Activated T-helper 1 cell treated with Interleukin-2 at 50 U/mL for 16 hours (primary cell): Measurements from ENCODE around the gene TFCP2.

Experiments
- DNase-seq: peaks from one replicate; pipeline ENCODE4 v3.0.0-alpha.2; 2020; ENCODE audit warnings: low read depth

The TFCP2 gene

GRCh38 chr12:51156245-51156765 is 16.6 kb downstream of the TFCP2 start:
- DNase-seq = no peak

- no peak for DNase-seq
These were observed 20.0 kb downstream of the TFCP2 start for GRCh38 chr12:51152953-51153352.

- no peak for DNase-seq
These were observed 22.2 kb downstream of the TFCP2 start for GRCh38 chr12:51150777-51151176.

DNA sequence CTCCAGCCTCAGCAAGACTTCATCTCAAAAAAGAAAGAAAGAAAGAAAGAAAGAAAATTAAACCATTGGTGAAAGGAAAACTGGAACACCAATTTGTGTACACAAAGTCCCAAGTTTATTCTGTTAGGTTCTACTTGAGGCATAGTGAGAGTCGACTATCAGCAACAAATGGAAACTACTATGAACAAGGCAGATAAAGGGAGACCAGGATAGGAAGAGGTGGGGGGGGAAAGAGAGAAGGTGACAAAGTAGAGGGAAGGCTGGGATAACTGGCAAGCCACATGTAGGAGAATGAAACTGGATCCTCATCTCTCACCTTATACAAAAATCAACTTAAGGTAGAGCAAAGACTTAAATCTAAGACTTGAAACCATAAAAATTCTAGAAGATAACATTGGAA is 25.6 kb downstream of the TFCP2 start:
- no peak for DNase-seq

DNA sequence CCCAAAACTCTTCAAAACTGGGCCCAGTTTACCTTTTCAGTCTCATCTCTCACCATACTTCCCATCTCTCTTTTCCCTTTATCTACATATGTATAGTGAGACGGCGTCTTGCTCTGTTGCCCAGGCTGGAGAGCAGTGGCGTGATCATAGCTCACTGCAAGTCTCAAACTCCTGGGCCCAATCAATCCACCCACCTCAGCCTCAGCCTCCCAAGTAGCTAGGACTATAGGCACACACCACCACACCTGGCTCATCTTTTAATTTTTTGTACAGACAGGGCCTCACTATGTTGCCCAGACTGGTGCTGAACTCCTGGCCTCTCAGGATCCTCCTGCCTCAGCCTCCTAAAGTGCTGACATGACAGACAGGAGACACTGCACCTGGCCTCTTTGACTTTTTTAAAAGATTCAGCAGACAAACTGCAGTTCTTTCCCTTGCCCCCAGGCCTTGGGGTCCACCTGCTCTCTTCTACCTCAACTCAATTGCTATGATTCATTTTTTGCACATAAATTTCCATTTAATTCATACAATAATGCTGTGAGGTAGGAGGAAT is 33.6 kb downstream of the TFCP2 start:
- DNase-seq = no peak

- no peak for DNase-seq
These were observed 40.2 kb downstream of the TFCP2 start for GRCh38 chr12:51132693-51133092.

- DNase-seq = no peak
These were observed 41.0 kb downstream of the TFCP2 start for GRCh38 chr12:51131745-51132521.

- DNase-seq = no peak
These were observed 44.0 kb downstream of the TFCP2 start for GRCh38 chr12:51128919-51129318.

GRCh38 chr12:51127050-51127729 is 45.7 kb downstream of the TFCP2 start:
- no peak for DNase-seq

DNA sequence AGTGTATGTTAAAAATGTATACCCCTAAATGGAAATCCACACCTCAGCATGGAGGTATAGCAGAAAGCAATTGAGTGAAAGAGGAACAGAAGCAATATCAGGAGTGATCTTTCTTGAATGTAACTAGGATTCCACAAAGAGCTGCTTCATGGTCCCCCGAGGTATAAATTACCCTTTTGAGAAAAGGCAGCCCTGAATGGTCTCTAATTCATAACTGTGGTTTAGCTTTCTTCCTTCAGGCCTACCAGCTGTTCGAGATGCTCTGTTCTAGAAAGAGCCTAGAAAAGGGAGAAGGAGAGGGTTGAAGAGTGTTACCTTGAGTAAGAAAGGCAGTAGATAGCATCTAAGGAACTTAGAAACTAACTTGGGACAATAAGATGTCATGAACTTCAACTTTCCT is 46.6 kb downstream of the TFCP2 start:
- no peak for DNase-seq

DNA sequence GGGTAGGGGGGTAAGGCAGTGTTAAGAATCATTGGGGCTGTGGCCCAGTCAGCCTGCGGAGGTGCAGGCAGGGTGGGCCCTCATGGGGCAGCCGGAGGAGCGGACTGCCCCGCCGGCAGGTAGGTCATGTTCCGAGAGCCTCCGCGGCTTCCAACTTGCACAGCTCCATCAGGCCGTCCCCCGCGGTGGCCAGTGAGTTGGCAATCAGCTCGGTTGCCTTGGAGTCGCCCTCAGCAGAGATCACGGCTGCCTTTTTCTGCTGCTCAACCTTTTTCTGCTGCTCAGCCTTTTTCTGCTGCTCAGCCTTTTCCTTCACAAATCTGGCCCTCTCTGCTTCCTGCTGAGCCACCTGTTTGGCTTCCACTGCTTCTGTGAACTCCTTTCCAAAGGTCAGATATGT is 48.4 kb downstream of the TFCP2 start:
- DNase-seq = no peak

DNA sequence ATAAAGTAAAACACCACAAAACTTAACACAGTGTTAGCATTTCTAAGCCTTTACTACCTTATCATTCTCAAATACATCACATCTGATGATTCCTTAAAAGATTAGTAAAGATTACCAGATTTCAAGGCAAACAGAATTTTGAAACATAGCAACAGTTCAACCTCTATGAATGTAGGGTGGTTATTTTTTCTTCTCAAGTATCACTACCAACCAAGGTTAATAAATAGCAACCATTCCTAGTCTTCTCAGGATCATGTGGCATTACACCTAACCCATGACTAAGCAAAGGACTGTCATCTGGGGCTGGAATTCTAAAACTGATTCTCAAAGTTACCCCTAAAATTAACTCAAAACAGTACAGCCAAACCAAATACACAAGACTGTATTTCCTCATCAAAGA is 50.1 kb downstream of the TFCP2 start:
- DNase-seq = no peak

GRCh38 chr12:51118706-51119105 is 54.2 kb downstream of the TFCP2 start:
- no peak for DNase-seq

- no peak for DNase-seq
These were observed 57.4 kb downstream of the TFCP2 start for GRCh38 chr12:51115533-51115932.

DNA sequence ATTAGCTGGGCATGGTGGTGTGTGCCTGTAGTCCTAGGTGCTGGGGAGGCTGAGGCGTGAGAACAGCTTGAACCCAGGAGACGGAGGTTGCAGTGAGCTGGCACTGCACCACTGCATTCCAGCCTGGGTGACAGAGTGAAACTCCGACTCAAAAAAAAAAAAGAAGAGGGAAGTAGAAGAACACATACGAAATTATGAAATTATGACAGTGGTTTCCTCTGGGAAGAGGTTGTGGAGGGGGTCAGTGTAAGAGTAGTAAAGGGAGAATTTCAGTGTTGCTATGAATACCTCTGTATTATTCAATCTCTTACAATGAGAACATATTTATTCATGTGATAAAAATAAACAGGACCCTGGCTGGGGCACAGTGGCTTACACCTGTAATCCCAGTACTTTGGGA is 64.8 kb downstream of the TFCP2 start:
- DNase-seq = no peak

- DNase-seq = no peak
These were observed 69.0 kb downstream of the TFCP2 start for GRCh38 chr12:51103977-51104376.

- no peak for DNase-seq
These were observed 74.3 kb downstream of the TFCP2 start for GRCh38 chr12:51098611-51099010.

DNA sequence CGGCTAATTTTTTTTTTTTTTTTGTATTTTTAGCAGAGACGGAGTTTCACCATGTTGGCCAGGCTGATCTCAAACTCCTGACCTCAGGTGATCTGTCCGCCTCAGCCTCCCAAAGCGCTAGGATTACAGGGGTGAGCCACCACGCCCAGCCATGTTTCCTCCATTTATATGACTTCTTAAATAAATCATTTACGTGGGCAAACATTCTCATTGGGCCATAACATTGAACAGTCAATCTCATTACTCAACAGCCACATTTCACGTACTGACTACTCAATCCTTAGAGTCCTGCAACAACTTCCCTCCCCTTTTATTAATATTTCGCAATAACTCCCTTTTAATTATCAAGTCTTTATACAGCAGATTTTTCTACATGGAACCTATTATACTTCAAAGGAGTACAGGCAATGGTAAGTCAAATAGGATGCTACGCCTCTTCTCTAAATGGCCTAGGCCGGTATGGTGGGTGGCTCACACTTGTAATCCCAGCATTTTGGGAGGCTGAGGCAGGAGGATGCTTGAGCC is 82.2 kb downstream of the TFCP2 start:
- no peak for DNase-seq

DNA sequence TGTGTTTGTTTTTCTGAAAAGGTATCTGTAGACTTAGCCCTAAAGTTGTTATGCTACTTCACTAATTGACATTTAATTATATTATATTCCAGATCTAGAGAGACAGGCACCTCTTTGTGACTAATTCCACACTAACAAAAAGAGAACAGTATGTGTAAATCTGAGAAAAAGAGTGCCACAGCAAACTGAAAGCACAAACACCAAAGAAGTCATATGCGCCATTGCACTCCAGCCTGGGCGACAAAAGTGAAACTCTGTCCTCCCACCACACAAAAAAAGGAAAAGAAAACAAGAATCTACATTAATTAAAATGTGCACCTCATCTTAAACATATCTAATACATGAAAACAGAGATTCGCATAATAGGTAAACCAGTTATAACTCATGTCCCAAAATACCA is 85.1 kb downstream of the TFCP2 start:
- DNase-seq = no peak

GRCh38 chr12:51086933-51087332 is 86.0 kb downstream of the TFCP2 start:
- DNase-seq = no peak

GRCh38 chr12:51085757-51086156 is 87.2 kb downstream of the TFCP2 start:
- no peak for DNase-seq

DNA sequence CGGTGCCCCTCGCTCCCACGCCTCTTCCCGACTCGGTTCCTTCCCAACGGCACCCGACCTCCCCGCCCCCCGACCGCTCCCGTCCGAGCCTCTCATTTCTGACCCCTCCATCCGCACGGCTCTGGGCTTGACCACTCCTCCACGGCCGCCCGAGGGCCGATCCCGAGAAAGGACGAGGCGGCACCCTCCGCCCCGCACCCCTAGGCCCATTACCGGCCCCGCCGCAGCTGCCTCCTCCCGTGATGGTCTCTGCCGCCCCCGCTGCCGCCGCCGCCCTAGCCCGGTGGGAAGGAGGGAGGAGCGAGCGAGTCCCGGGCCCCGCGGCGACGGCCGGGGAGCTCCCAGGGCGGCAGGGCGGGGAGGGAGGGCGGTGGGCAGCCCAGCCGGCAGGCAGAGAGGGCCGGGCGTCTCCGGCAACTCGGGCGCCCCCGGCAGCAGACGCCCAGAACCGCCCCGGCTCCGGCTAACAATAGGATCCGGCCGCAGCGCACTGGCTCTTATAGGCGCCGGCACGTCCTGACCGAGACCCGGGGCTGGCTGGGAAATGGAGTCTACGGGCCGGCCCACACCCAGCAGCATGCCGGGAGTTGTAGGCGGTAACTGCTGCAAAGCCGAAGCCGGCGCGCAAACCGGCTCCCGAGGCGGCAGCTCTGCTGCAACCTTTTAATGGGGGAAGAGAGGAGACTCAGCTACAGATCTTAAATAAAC is 89.7 kb downstream of the TFCP2 start, which contains the start of gene CSRNP2:
TSS of gene CSRNP2 (minus strand) at position 471 of the 708 bp plus-strand sequence. CDS start 7,035 bp downstream, outside the sequence.
- peak; percentile 92 for DNase-seq
